GM21367 (cell line): ENCODE data around the gene RABEP2.
"Not testable (repeated sequence)": the region's sequence is repeated elsewhere in the genome, so short reads cannot be mapped to it uniquely, and the experiment has no call there.

ENCODE experiments used
- ATAC-seq: cut with Tn5 transposase; IDR thresholded peaks from one replicate; pipeline ENCODE4 v1.9.1; 2021; ENCODE audit not compliant: unreplicated experiment

Gene RABEP2

GRCh38 chr16:28904828-28905227, 20.2 kb downstream of the RABEP2 start:
- ATAC-seq = no peak

- ATAC-seq = no peak
Observed at GRCh38 chr16:28904363-28904762, 20.7 kb downstream of the RABEP2 start.

GRCh38 chr16:28903344-28904042, 21.5 kb downstream of the RABEP2 start:
- no peak for ATAC-seq

DNA sequence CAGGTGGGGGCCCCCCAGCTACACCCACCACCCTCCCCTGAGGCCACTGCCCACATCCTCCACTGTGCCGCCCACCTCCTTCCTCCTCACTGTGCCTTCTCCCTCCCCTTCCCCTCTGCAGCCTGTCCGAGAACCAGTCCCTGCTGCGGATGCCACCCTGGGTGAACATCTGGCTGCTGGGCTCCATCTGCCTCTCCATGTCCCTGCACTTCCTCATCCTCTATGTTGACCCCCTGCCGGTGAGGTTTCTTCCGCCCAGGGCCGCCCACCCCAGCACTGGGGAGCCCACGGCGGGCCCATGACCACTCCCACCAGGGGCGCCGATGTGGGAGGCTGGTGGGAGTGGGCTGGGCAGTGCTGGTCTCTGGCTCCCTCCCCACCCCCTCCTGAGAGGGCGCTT, 22.1 kb downstream of the RABEP2 start:
- no peak for ATAC-seq

DNA sequence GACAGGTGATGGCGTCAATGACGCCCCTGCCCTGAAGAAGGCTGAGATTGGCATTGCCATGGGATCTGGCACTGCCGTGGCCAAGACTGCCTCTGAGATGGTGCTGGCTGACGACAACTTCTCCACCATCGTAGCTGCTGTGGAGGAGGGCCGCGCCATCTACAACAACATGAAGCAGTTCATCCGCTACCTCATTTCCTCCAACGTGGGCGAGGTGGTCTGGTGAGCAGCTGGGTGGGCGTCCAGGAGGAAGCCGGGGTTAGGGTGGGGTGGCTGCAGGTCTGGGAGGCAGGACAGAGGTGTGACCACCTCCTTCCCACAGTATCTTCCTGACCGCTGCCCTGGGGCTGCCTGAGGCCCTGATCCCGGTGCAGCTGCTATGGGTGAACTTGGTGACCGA, 23.2 kb downstream of the RABEP2 start:
- ATAC-seq = no peak

- no peak for ATAC-seq
Observed at GRCh38 chr16:28900601-28901000, 24.4 kb downstream of the RABEP2 start.

DNA sequence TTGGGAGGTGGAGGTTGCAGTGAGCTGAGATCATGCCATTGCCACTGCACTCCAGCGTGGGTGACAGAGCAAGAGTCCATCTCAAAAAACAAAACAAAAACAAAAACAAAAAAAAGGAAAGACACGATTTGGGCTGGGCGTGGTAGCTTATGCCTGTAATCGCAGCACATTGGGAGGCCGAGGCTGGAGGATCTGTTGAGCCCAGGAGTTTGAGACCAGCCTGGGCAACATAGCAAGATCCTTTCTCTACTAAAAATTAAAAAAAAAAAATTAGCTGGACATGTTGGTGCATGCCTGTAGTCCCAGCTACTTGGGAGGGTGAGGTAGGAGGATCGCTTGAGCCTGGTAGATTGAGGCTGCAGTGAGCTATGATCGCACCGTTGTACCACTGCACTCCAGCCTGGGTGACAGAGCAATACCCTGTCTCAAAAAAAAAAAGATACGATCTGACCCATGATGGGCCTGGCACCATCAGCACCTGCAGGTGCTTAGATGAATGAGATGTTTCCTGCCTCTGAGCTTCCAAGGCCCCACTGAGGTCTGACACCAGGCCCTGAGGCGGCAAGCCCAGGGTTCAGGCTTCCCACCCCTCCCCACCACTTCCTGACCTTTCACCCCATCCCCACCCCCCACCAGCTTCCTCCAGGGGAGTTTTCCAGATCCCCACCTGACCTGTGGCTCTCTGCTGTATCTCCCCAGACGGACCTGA, 25.0 kb downstream of the RABEP2 start:
- no peak for ATAC-seq

- no peak for ATAC-seq
Observed at GRCh38 chr16:28898942-28899341, 26.1 kb downstream of the RABEP2 start.

GRCh38 chr16:28898266-28898665, 26.8 kb downstream of the RABEP2 start:
- no peak for ATAC-seq

DNA sequence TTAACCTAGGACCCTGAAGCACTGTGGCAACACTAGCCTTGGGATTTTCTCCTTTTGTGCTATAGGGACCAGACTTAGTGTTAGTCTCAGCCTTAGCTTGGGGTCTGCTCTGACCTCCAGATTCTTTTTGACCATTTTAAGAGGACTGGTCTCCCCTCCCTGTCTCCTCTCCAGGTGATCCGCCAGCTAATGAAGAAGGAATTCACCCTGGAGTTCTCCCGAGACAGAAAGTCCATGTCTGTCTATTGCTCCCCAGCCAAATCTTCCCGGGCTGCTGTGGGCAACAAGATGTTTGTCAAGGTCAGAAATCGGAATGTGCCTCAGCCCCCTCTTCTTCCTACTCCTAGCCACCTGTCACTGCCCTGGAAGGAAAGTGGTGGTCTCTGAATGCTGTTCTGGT, 27.2 kb downstream of the RABEP2 start:
- ATAC-seq = no peak

- ATAC-seq = no peak
Observed at GRCh38 chr16:28895609-28896008, 29.4 kb downstream of the RABEP2 start.

DNA sequence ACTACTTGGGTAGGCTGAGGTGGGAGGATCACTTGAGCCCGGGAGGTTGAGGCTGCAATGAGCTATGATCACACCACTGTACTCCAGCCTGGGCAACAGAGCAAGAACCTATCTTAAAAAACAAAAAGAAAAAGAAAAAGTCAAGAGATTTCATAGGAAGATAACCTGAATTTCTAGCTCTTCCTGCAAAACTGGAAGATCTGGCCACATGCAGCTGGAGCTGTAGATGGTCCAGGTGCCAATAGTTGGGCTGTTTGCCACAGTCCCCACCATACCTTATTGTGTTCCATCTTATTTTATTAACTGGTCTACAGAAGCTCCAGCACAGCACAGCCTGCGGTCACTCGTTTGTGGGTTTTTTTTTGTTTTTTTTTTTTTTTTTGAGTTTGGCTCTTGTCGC, 31.7 kb downstream of the RABEP2 start:
- ATAC-seq = no peak

- no peak for ATAC-seq
Observed at GRCh38 chr16:28891964-28892890, 32.8 kb downstream of the RABEP2 start.

DNA sequence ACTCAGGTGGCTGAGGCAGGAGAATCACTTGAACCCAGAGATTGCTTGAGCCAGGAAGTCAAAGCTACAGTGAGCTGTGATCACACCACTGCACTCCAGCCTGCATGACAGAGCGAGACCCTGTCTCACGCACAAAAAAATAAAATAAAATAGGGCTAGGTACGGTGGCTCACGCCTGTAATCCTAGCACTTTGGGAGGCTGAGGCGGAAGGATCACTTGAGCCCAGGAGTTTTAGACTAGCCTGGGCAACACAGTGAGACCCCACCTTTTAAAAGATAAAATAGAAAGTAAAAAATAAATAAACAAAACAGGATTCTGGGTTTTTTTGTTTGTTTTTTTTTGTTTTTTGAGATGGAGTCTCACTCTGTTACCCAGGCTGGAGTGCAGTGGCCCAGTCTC, 34.7 kb downstream of the RABEP2 start:
- not testable (repeated sequence) for ATAC-seq

GRCh38 chr16:28886945-28887344, 38.1 kb downstream of the RABEP2 start:
- no peak for ATAC-seq

GRCh38 chr16:28884045-28884444, 41.0 kb downstream of the RABEP2 start:
- ATAC-seq = no peak

GRCh38 chr16:28883221-28883996, 41.6 kb downstream of the RABEP2 start:
- no peak for ATAC-seq

DNA sequence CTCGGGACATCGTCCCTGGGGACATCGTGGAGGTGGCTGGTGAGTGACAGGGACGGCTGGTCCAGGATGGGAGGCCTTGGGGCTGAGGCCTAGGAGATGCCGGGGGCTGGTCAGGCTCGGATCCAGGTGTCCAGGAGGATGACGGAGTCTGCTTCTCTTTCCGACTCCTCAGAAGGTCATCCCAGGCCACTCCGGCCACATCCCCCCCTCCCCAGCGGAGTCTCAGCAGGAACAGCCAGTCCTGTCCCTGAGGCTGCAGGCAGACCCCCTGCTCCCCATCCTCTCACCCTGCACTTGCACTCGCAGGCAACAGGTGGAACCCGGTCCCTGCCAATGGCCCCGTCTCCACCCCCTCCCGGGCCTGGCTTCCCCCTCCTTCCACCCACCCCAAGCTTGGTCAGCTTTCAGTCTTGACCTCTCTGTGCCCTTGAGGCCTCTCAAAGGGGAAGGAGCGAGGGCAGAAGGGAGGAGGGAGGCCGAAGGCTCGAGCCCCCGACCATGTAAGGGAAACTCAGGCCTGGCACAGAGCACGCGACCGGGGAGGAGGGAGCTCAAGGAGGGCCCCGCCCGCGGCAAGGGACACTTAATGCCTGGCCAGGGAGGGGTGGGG, 42.4 kb downstream of the RABEP2 start:
- ATAC-seq = no peak

- ATAC-seq = not testable (repeated sequence)
Observed at GRCh38 chr16:28881565-28881964, 43.5 kb downstream of the RABEP2 start.

- no peak for ATAC-seq
Observed at GRCh38 chr16:28880955-28881354, 44.1 kb downstream of the RABEP2 start.

DNA sequence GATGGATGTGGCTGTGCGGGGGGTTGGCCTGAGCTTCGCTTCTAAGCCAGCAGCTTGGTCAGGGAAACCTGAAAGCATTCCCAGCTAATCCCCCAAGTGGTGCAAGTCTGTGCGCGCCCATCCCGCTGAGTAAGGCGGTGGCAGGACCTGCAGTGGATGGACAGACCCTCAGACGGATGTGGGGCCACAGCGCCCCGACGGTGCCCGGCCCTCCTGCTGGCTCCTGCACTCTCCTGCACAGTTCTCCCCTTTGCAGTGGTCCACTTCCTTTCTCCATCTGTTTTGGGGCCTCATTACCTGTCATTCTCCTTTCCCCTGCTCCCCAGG, 44.5 kb downstream of the RABEP2 start:
- no peak for ATAC-seq
